Measurements from ENCODE around the gene UHRF2. TPM values are rescaled to one million over a fixed set of nuclear protein-coding genes. Genes with fewer than 3 reads are reported as not detected.
"Not testable (repeated sequence)": the region's sequence is repeated elsewhere in the genome, so short reads cannot be mapped to it uniquely, and the experiment has no call there.

The UHRF2 gene
- total RNA-seq, 1 donor from 2014 or later = 61.2 TPM

DNA sequence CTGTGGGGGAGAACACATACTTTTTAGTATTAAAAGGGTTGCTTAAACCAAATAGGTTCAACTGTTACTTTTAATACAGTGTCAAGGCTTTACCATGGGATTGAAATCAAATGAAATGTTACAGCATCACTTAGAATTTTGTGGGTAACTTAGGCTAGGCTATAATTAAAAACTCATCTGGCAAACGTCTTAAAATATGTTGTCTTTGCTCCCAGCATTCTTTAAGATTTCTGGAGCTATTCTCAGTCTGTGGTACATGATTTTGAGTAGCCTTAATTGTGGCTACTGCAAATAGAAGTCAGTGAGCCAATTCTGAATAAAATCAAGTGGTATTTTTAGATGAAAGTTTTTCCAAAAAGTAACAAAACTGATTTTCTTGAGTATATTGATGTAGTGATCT, 30.7 kb downstream of the UHRF2 start:
- Mint-ChIP-seq H3K36me3 (peaks cover 3% of the 10 kb centered on the region), H3K27ac (peak overlapping the region; percentile 12), H3K4me3 (no peak overlapping the region), H3K27me3 (ENCODE audit: low read depth) (no peaks in the 10 kb centered on the region), H3K4me1 (peaks cover 13% of the 10 kb centered on the region), H3K9me3 (no peaks in the 10 kb centered on the region)
- TF ChIP-seq, protein P1, sequence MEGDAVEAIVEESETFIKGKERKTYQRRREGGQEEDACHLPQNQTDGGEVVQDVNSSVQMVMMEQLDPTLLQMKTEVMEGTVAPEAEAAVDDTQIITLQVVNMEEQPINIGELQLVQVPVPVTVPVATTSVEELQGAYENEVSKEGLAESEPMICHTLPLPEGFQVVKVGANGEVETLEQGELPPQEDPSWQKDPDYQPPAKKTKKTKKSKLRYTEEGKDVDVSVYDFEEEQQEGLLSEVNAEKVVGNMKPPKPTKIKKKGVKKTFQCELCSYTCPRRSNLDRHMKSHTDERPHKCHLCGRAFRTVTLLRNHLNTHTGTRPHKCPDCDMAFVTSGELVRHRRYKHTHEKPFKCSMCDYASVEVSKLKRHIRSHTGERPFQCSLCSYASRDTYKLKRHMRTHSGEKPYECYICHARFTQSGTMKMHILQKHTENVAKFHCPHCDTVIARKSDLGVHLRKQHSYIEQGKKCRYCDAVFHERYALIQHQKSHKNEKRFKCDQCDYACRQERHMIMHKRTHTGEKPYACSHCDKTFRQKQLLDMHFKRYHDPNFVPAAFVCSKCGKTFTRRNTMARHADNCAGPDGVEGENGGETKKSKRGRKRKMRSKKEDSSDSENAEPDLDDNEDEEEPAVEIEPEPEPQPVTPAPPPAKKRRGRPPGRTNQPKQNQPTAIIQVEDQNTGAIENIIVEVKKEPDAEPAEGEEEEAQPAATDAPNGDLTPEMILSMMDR (IDR thresholded peaks at IDR 0.05; ENCODE audit: unreplicated experiment) = no peak
- DNase-seq (ENCODE audit: low spot score in 2 of 2, unreplicated experiment in 2 of 2) = no peak

DNA sequence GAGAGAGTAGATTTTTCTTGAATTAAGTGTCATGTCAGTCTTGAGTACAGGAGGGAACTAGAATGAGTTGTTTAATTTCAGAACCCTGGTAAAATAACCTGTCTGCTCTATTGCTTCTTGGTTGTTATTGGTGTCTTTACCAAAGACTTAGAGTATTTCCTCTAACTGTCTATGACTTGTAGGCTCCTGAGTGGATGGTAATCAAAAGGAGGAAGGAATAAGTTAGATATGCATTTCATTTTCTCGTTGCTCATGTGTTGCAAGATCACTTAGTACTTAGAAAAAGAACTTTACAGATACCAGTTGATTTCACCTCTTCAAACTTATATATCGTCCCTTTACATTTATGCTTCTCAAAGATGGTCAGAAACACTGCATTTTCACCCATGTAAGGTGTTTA, 31.1 kb downstream of the UHRF2 start:
- no peak for DNase-seq (ENCODE audit: low spot score in 2 of 2, unreplicated experiment in 2 of 2)
- H3K36me3 Mint-ChIP-seq = peaks cover 3% of the 10 kb centered on the region
- no peak overlapping the region for H3K4me3 Mint-ChIP-seq
- H3K4me1 Mint-ChIP-seq = peaks cover 18% of the 10 kb centered on the region
- peak overlapping the region; percentile 11 for H3K27ac Mint-ChIP-seq
- TF ChIP-seq, protein P1 (IDR thresholded peaks at IDR 0.05; ENCODE audit: unreplicated experiment) = no peak
- H3K9me3 Mint-ChIP-seq = no peaks in the 10 kb centered on the region
- no peaks in the 10 kb centered on the region for H3K27me3 Mint-ChIP-seq (ENCODE audit: low read depth)

DNA sequence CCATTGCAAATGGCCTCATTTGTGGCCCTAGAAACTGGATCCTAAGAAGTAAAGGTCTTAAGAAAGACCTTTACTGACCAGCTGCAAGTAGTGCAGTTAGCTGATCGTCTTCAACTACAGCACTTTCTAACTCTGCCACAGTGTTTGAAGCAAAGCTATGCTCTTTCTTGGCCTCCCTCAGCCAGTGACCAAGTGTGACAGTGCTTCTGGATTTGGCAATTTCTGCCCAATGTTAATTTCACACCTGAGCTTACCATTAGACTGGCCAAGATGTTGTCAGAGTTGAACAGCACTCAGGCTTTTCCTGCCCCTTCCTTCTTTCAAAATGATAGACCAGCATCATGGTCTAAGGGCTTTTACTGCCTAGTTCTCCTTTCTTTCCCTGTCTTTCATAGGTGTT, 36.1 kb downstream of the UHRF2 start:
- H3K9me3 Mint-ChIP-seq = peaks cover 3% of the 10 kb centered on the region
- no peak for DNase-seq (ENCODE audit: low spot score in 2 of 2, unreplicated experiment in 2 of 2)
- TF ChIP-seq, protein P1 (IDR thresholded peaks at IDR 0.05; ENCODE audit: unreplicated experiment) = no peak
- H3K36me3 Mint-ChIP-seq = peaks cover 9% of the 10 kb centered on the region
- no peaks in the 10 kb centered on the region for H3K27me3 Mint-ChIP-seq (ENCODE audit: low read depth)
- peaks cover 30% of the 10 kb centered on the region for H3K4me1 Mint-ChIP-seq
- no peak overlapping the region for H3K4me3 Mint-ChIP-seq
- H3K27ac Mint-ChIP-seq = peak overlapping the region; percentile 69

DNA sequence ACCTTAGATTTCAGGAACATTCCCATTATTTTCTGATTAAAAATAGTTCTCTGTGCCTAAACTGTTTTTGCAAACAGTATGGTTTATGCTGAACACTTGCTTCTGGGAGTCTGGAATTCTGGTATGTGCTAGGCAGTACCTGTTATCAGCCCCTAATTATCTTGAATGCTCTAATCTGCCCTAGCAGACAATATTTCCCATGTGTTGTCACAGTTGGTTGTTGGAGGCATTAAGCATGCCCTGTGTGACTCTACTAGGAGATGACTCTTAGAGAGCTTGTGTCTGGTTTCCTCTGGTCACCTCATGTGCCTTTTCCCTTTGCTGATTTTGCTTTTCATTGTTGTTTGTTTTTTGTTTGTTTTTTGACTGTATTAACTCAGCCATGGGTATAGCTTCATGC, 36.6 kb downstream of the UHRF2 start:
- Mint-ChIP-seq H3K4me1 (peaks cover 30% of the 10 kb centered on the region), H3K4me3 (no peak overlapping the region), H3K9me3 (peaks cover 6% of the 10 kb centered on the region), H3K27me3 (ENCODE audit: low read depth) (no peaks in the 10 kb centered on the region), H3K36me3 (peaks cover 14% of the 10 kb centered on the region), H3K27ac (peak overlapping the region; percentile 69)
- no peak for DNase-seq (ENCODE audit: low spot score in 2 of 2, unreplicated experiment in 2 of 2)
- TF ChIP-seq, protein P1 (IDR thresholded peaks at IDR 0.05; ENCODE audit: unreplicated experiment) = no peak

DNA sequence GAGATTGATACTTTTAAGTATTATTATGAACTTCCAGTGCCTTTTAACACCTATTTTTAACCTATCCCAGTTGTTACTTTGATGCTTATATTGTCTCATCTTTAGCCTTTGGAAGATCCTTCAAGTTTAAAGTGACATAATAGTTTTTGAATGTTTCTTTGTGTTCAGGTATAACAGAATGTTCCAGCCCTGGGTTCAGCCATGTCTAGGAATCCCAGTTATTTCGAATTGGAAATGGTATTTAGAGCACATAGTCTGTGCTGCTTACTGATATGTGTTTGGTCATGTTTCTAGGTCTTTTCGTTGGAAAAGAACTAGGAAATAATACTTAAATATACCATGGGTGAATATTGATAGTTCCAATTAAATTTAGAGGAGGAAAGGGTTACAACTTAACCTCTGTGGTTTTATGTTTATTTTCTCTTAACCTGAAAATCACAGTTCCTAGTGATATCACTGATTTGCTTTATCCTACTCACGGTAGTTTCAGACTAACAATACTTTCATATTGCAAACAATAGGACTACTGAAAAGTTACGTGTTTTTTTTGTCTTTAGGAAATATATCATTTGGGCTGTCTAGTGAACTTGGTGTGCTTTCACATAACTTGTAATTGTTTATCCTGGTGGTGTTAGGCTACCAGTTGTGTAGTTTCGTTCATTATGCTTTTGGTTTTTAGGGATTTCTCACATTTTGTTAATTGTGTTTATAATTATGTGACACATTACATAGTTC, 37.8 kb downstream of the UHRF2 start:
- Mint-ChIP-seq H3K4me1 (peaks cover 30% of the 10 kb centered on the region), H3K27me3 (ENCODE audit: low read depth) (no peaks in the 10 kb centered on the region), H3K4me3 (no peak overlapping the region), H3K9me3 (peaks cover 6% of the 10 kb centered on the region), H3K27ac (peak overlapping the region; percentile 87), H3K36me3 (peaks cover 20% of the 10 kb centered on the region)
- no peak for DNase-seq (ENCODE audit: low spot score in 2 of 2, unreplicated experiment in 2 of 2)
- TF ChIP-seq, protein P1 (IDR thresholded peaks at IDR 0.05; ENCODE audit: unreplicated experiment) = no peak

DNA sequence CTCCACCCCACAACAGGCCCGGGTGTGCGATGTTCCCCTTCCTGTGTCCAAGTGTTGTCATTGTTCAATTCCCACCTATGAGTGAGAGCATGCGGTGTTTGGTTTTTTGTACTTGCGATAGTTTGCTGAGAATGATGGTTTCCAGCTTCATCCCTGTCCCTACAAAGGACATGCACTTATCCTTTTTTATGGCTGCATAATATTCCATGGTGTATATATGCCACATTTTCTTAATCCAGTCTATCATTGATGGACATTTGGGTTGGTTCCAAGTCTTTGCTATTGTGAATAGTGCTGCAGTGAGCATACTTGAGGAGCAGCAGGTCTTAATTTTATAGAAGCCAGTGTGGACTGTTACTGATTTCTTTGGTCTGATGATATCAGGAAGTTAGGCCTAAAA, 42.3 kb downstream of the UHRF2 start:
- not testable (repeated sequence) for DNase-seq (ENCODE audit: low spot score in 2 of 2, unreplicated experiment in 2 of 2); H3K4me1 Mint-ChIP-seq; H3K27ac Mint-ChIP-seq; H3K4me3 Mint-ChIP-seq; H3K27me3 Mint-ChIP-seq (ENCODE audit: low read depth)
- peaks cover 32% of the 10 kb centered on the region for H3K9me3 Mint-ChIP-seq
- peaks cover 46% of the 10 kb centered on the region for H3K36me3 Mint-ChIP-seq

DNA sequence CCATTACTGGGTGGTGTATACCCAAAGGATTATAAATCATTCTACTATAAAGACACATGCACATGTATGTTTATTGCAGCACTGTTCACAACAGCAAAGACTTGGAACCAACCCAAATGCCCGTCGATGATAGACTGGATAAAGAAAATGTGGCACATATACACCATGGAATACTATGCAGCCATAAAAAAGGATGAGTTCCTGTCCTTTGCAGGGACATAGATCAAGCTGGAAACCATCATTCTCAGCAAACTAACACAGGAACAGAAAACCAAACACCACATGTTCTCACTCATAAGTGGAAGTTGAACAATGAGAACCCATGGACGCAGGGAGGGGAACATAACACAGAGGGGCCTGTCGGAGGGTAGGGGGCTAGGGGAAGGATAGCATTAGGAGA, 45.7 kb downstream of the UHRF2 start:
- not testable (repeated sequence) for H3K4me3 Mint-ChIP-seq; H3K4me1 Mint-ChIP-seq; H3K27ac Mint-ChIP-seq; H3K27me3 Mint-ChIP-seq (ENCODE audit: low read depth); DNase-seq (ENCODE audit: low spot score in 2 of 2, unreplicated experiment in 2 of 2)
- Mint-ChIP-seq H3K36me3 (peaks cover 45% of the 10 kb centered on the region), H3K9me3 (peaks cover 32% of the 10 kb centered on the region)
